ENCODE data around the gene PLCL2.

Gene PLCL2

DNA sequence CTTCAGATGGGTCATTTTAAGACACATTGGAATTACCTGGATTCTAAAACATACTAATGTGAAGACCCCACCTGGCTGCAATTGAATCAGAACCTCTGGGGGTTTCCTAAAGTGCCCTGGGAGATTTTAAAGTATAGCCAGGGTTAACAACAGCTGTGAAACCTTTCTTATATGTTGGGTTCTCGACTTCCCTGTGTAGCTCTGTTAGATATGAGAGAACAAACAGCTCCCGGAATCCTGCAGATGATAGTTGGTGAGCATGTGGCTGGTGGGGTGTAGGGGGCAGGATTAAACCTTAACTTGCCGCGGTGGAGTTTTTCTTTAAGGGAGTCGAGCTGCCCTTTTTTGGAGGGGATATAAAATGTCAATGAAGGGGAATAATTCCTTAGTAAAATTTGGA lies 12.1 kb downstream of the PLCL2 start:
- DNase-seq, result peak; percentile 60

DNA sequence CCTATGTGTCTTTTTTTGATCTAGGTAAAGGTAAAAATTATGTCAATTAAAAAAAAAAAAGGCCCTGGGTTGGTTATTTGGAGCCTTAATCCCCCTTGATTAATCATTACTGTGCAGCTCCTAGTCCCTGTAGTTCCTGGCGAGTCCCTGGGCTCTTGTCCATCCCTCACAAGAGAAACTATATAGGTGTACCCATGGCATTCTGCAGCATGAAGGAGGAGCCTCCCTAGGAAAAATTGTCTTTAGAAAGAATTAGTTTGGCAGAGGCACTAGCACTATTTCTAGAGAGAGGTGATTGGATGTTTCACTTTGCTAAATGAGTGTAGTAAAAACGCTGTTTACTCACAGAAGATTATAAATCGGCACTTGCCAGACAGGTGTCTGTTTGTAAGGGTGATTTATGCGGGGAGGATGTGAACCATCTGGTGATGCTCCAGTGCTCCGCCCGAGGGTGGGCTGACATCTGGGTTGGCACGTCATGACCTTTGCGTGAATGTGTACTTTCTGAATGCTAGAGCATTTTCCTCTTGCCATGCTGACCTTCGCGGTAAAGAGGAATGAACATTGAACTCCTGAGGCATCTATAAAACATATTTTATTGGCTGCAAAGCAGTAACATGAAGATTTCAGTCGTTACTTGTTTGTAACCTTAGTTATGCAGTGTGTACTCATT lies 12.6 kb downstream of the PLCL2 start:
- DNase-seq, result peak; percentile 78

DNA sequence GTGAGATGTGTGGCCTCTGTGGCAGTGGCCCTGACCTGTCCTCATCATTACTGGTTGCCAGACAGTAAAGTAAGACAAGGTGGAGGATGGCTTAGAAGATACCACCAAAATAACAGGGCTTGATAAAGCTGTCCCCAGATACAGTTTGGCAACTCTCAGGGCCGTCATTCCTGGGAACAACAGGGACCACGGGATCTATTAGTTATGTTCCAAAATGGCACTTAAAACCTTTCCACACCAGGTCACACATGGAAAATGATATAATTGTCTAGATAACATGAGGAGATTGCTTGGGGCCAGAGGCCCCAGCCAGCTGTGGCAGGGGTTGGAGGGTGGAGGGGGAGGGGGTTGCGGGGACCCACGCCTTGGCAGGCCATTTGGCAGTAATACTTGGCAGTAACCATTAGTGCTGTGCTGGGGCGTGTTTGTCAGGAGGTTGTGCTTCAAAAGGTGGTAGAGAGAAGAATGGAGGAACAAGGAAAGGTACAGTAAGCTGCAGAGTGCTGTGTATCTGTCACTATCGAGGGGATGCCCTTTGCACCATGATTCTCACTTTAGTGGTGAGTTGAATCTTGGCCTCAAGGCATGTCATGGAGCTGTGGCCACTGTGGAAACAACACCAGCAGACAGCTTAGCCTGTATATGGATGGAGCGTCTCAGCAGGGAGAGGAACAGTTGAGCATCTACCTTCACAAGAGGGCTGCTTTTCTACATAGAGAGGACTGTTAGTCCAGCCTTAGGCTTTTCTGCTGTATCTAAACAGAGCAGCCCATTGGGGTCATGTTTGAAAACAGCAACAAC lies 14.0 kb downstream of the PLCL2 start:
- no peak for DNase-seq

DNA sequence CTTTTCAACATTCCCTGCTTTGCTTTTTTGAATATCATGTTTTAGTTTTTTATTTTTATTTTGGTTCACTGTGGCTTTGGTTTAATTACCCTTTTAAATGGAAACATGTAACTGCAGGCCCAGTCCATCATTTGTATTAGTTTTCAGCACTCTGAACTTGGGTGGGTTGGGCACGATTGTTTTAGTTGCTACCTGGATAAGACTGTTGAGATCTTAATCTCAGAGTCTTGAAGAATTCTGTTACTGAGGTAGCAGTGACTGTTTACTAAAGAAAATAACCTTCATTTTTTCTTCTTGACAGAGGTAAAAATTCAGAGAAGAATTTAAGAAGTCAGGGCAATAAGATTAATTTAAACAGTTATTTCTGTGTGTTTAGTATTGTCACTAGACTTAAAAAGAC lies 15.2 kb downstream of the PLCL2 start:
- no peak for DNase-seq

DNA sequence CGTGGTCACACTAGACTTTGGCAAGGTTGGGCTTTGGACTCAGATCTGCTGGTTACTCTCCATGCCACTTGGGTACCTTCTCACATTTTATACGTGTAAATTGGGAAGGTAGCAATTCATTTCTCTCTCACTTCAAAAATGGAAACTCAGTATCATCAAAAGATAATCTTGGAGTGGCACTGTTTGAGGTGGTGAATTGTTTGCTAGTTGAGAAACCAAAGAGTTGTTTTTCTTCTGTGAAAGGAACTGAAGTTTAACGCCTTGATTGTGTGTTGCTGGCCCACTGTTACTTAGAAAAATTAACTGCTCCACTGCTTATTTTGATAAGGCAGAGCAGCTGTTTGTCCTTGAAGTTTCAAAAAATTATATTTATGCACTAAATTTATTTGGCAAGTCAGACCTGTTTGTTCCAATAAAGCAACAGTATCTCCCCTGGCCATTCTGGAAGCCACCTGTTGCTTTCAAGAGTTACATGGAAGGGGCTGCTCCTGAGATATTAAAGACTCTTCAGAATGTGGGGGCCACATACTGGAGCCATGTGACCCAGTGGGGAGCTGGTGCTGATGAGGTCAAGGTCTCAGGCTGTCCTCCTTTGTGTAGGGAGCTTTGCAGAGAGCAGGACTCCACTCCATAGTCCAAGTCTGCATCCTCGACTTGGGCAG lies 16.2 kb downstream of the PLCL2 start:
- no peak for DNase-seq

DNA sequence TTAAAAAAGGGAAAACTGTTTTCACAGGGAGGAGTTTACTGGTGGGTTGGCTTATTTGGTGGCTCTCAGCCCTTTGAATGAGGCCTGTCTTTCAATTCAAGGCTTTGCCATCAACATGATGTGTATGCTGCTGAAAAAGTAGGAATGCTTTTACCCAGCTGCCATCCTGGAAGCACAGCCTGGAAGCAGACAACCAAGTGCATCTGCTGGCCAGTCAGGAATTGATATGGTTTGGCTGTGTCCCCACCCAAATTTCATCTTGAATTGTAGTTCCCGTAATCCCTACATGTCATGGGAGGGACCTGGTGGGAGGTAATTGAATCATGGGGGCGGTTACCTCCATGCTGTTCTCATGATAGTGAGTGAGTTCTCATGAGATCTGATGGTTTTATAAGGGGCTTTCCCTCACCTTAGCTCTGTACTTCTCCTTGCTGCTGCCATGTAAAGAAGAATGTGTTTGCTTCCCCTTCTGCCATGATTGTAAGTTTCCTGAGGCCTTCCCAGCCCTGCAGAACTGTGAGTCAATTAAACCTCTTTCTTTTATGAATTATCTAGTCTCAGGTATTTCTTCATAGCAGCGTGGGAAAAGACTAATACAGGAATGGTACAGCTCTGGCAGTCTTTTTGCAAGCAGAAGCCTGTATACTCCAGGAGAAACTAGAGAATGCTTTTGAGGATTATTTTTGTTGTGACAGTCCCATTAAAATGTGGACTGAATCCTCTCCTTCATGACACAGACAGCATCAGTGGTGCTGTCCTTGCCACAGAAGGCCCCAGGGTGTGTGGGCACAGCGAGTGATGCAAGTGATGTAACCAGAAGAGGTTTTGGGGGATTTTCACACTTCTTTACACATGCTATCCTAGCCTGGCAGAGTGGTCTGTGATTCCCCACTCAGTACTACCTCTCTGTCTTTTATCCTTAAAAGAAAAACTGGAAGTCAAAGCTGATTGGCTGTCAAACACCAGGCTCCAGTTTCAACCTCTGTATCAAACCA lies 20.0 kb downstream of the PLCL2 start:
- DNase-seq, result no peak

DNA sequence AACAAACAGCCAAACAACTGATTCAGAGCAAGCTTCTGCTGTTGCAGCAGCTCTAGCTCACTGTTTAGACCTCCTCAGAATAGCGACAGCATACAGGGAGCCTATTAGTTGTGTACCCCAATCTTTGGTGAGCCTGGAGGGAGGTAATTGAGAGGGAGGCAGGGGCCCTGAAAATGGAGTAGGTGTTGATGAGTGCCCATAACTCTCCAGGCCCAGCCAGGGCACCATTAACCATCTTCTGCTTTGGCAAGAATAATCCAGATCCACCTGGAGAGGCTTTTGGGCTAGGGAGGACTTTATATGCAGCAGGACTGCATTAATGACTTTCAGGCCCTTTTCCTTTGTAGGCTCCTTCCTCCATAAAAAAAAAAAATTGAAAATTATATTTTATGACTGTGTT lies 20.9 kb downstream of the PLCL2 start:
- no peak for DNase-seq

DNA sequence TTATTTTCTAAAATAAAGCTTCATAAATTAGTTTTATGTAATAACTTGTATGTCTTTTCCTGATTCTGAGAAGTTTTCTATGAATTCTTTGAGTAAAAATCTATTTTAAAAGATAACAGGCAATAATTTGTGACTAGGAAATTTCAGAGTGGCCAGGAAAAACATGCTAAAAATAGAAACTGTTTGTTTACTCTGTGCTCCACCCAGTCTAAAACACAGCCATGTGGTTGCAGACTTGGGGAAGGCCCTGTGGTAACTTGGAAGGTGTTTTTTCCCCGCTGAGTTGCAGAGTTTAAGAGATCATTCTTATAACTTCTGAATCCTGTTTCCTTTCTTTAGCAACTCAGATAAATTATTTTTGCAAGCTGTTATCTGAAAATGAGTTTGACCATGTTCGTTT lies 21.9 kb downstream of the PLCL2 start:
- DNase-seq, result no peak

DNA sequence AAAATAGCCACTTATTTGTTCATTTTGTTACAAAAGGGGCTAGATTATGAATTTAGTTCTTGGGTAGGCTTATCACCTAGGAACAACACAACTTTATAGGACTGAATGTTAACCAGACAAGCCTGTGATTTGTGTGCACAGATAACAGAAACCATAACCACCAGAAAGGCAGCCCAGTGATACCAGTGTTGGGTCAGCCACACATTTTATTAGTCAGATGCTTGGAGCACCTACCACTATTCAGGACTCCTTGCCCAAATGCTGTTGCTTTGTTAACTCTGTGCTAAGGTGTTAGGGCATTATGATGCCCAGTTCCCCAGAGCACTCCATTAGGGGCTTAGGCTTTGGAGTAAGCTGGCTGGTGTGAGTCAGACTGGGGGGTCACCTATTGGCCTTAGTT lies 22.5 kb downstream of the PLCL2 start:
- no peak for DNase-seq

DNA sequence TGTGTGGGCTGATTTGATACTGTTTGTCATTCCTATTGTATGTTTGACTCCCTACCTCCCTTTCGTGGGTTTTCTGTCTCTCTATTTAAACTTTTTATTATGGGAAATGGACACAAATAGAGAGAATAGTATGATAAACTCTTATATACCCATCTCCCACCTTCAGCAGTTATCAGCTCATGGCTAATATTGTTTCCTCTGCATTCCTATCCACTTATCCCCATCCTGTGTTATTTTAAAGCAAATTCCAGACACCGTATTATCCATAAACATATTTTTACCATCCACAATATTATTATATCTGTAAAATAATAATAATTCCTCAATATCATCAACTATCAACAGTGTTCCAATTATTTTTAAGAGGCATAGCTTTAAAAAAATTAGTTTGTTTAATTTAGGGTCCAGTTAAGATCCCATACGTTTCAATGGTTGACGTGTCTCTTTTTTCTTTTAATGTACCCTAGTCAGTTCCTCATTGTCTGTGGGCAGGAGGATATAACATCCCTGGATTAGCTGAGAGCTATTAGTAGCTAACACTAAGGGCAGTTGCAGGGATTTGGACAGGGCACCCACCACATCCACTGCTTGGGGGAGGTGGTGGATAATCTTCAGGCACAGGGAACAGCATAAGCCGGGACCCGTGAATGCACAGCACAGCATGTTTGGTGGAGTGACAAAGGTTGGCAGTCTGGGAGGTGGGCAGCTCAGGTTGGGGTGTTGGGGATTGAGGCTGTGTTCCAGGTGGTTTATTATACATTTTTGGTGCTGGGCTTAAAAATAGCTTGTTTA lies 23.5 kb downstream of the PLCL2 start:
- DNase-seq, result no peak

DNA sequence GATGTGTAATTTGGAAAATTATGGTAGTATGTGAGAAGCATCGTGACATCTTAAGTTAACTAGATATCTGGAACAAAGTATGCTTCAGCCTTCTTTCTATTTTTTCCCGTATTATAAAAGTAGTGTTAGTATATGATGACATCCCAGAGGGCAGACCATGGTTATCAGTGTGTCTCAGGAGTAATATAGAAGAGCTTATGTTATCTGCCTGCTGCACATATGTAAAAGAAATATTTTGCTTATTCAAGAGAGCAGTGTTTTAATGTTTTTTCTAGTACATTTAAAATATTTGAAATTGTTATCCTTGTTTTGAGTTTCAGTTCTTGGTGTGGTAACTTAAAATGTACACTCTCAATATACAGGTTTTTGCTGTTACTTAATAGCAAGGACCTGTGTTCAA lies 24.1 kb downstream of the PLCL2 start:
- no peak for DNase-seq

DNA sequence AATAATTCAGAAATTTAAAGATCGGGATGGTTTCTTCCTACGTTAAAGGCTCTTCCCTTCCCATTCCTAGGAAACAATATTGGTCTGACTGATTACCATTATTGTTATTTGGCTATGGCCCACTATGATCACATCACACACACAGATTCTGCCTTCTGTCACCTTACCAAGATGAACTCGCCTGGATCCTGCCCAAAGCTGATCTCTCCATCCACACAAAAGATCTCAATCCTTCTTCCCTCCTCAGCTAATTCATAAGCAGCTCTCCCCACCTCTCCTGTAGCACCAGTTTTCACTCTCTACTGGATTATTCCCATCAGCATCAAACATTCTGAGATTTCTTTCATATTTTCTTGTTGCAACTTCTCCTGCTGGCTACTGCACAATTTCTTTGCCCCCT lies 25.0 kb downstream of the PLCL2 start:
- no peak for DNase-seq

DNA sequence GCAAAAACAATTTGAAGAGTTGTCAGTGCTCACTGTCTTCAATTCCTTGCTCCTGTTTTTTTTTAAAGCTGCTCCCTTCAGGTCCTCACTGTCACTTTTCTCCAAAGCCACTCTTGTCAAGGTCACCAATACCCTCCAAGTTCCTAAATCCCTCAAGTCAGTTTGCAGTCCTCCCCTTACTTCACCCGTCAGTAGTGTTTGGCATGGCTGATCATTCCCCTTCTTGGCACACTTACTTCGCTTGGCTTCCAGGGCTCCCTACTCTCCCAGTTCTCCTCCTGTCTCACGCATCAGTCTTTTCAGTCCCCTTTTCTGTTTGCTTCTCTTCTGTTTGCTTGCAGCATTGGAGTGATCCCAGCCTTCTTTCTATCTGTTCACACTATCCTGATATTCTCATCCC lies 25.5 kb downstream of the PLCL2 start:
- DNase-seq, result no peak

DNA sequence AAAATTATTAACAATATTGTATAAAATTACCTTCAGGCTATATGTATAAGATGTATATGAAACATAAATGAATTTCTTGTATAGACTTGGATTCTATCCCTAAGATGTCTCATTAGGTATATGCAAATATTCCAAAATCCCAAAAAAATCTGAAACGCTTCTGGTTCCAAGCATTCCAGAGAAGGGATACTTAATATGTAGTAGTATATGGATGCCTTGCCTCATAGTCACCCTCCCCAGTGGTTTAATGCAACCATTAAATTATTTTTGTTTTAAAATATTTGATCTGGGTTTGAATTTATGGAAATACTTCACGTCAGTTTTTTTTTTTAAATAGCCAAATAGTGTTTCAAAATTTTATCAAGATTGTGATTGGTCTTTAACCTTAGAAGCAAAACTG lies 27.2 kb downstream of the PLCL2 start:
- DNase-seq, result no peak

DNA sequence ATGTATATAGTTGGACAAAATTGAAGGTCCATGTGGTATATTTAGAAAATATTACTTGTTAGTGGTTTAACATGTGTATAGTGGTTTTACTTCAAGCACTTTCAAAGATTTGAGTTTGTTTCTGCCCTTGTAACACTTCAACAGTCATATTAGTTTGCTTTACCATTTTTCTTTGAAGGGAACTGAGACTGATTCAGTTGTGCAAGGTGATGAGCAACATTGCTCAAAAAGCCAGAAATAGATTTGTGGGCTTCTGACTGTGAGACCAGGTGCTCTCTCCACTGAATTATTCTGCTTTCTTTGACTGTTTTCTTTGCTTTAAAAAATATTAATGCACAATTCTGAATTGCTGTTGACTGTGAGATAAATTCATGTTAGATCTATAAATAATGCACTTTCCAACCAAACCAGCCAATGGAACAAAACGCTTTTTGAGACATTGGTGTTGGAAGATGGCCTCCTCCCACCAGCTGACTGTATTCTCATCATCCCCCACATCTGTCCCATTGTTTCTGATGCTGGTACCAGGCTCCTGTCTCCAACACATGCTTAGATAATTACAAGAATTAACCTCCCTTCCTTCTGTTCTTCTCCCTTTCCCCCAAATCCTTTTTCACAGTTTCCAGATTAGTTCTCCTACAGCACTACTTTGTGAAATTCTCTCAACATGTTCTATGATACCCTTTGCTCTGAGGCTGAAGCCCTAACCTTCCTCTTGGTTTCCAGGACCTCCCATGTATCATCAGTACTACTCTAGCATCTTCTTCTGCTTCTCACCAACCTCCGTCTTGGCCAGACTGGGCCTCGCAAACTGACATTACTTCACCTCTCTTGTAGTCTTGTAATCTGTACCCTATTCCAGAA lies 27.9 kb downstream of the PLCL2 start:
- DNase-seq, result no peak

DNA sequence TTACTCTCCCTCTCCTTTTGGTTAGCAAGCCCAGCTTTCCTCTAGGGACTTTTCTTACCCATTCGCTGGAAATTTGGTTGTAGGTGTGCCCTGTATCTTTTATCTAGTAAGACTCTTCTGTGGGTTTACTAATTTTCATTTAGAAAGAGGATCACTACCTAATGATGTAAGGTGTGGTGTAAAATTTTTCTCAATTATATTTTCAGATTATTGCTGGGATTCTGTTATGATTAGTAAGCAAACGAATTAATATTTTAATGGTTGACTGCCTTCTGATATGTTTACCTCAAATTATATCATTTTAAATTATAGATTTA lies 28.5 kb downstream of the PLCL2 start:
- no peak for DNase-seq

DNA sequence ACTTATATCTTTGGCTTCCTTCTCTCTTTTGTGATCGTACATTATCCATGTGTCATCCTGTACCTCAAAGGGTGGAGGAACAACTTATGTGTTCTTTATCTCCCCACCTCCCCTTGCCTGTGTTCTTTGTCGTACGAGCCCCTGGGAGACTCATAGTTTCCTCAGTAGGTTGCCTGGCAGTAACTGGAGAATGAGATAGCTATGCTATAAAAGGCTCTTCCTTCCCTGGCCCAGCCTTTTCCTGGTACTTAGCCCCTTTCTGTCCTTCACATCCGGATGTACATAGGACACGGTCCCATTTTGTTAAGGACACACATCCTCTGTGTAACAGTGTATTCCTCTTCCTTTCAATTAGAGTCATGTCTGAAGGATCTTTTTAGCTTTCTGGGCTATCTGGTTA lies 32.1 kb downstream of the PLCL2 start:
- DNase-seq, result no peak

DNA sequence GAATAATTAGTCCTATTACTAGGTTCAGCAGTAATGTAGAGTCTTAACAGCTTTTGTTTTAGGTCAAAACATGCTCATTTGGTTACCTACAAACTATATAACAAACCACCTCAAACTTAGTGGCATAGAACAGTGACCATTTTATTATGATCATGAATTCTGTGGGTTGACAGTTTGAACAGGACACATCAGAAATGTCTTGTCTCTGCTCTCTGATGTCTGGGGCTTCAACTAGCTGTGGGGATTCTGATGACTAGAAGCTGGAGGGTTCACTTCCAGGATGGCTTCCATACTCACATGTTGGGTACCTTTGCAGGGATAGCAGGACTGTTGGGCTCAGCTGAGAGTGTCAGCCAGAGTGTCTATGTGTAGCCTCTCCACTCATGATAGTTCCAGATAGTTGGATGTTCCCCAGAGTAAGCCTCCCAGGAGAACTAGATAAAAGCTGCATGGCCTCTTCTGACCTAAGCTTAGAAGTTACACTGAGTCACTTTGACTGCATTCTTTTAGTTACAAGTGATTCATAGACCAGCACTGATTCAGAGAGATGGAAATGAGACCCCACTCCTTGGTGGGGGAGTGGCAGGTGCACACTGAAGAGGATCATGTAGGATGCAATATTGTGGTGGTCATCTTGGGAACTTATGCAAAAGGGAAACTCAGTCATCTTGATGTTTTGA lies 32.6 kb downstream of the PLCL2 start:
- no peak for DNase-seq

DNA sequence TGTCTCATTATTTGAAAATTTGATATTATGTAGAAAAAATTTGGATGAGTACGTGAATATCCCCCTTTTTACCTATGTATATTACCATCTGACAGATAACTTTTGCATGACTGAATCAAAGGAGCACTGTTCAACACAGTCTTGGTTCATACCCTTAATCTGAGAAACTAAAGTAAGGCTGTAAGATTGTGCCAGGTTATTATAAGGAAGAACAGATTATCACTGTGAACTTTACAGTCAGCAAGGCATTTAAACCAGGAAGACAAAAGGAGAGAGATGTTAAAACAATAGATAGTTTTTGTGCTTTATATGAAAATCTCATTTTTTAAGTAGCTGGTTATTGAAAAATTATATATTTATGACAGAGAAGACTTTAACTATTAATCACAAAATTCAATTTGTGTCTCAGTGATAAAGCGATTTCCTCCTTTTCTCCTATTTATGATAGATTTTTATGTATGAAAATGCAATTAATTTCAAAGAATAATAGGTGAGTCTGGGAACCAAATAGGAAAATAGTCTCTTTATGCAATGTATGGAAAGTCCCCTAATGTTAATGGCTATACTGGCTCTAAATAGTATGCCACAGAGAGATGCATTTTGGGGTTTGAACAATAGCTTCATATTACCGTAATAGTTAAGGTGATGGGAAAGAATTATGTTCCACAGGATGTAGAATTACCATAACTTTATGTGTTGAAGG lies 33.4 kb downstream of the PLCL2 start:
- DNase-seq, result no peak

DNA sequence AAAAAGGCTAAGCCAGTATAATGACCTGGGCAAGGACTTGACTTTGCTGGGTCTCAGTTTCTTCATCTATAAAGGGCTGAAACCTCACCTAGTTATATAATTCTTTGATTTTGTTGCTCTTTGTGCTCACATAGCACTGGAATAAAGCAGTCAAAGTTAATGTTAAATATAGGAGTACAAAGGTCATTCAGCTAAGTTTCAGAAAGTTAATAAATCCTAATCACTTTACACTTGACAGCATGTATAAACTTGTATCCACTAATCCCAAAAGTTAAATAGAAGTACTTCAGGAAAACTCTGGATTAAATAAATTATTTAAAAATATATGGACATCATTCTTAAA lies 33.9 kb downstream of the PLCL2 start:
- no peak for DNase-seq
